ENCODE measurements around the gene NAB1. TPM values are rescaled to one million over a fixed set of nuclear protein-coding genes. Genes with fewer than 3 reads are reported as not detected.

NAB1 gene
- polyA plus RNA-seq, 1 donor from 2014 or later, result 49.8 TPM

GRCh38 chr2:190693533-190694232 is 44.8 kb downstream of the NAB1 start:
- Histone ChIP-seq H3K9me2 (ENCODE audit: insufficient read depth, low read length) (no peaks in the 10 kb centered on the region), H2AFZ (ENCODE audit: low read depth, low read length) (no peak overlapping the region), H3K9ac (ENCODE audit: low read length) (no peak overlapping the region), H3K27ac (ENCODE audit: low read length) (no peak overlapping the region), H3K79me2 (replicated peaks; ENCODE audit: insufficient read depth, low read length) (no peaks in the 10 kb centered on the region), H3K36me3 (ENCODE audit: insufficient read depth, low read length) (no peaks in the 10 kb centered on the region), H3K4me3 (ENCODE audit: low read length) (no peak overlapping the region), H3F3A (ENCODE audit: insufficient read depth, low read length, poor library complexity, severe bottlenecking) (no peaks in the 10 kb centered on the region), H4K20me1 (ENCODE audit: insufficient read depth) (no peaks in the 10 kb centered on the region), H3K27me3 (ENCODE audit: insufficient read depth, low read depth, low read length) (no peaks in the 10 kb centered on the region), H3K9me3 (ENCODE audit: low read length) (no peaks in the 10 kb centered on the region), H3K4me2 (ENCODE audit: low read length) (no peak overlapping the region)
- TF ChIP-seq EZH2 (IDR thresholded peaks at IDR 0.05; ENCODE audit: borderline replicate concordance, insufficient read depth, low read length, poor library complexity, severe bottlenecking) (no peak), SMC3 (conservative IDR thresholded peaks at IDR 0.05; ENCODE audit: poor library complexity) (no peak), MXI1 (conservative IDR thresholded peaks at IDR 0.05; ENCODE audit: poor library complexity, severe bottlenecking) (no peak)
- TF ChIP-seq, protein P1, sequence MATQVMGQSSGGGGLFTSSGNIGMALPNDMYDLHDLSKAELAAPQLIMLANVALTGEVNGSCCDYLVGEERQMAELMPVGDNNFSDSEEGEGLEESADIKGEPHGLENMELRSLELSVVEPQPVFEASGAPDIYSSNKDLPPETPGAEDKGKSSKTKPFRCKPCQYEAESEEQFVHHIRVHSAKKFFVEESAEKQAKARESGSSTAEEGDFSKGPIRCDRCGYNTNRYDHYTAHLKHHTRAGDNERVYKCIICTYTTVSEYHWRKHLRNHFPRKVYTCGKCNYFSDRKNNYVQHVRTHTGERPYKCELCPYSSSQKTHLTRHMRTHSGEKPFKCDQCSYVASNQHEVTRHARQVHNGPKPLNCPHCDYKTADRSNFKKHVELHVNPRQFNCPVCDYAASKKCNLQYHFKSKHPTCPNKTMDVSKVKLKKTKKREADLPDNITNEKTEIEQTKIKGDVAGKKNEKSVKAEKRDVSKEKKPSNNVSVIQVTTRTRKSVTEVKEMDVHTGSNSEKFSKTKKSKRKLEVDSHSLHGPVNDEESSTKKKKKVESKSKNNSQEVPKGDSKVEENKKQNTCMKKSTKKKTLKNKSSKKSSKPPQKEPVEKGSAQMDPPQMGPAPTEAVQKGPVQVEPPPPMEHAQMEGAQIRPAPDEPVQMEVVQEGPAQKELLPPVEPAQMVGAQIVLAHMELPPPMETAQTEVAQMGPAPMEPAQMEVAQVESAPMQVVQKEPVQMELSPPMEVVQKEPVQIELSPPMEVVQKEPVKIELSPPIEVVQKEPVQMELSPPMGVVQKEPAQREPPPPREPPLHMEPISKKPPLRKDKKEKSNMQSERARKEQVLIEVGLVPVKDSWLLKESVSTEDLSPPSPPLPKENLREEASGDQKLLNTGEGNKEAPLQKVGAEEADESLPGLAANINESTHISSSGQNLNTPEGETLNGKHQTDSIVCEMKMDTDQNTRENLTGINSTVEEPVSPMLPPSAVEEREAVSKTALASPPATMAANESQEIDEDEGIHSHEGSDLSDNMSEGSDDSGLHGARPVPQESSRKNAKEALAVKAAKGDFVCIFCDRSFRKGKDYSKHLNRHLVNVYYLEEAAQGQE (IDR thresholded peaks at IDR 0.05; ENCODE audit: borderline replicate concordance), result no peak

GRCh38 chr2:190694479-190694878 is 45.6 kb downstream of the NAB1 start:
- H3K79me2 ChIP-seq (replicated peaks; ENCODE audit: insufficient read depth, low read length), result no peaks in the 10 kb centered on the region
- no peak overlapping the region for H3K4me2 ChIP-seq (ENCODE audit: low read length)
- H3K36me3 ChIP-seq (ENCODE audit: insufficient read depth, low read length), result no peaks in the 10 kb centered on the region
- no peaks in the 10 kb centered on the region for H3F3A ChIP-seq (ENCODE audit: insufficient read depth, low read length, poor library complexity, severe bottlenecking)
- H3K9me2 ChIP-seq (ENCODE audit: insufficient read depth, low read length), result no peaks in the 10 kb centered on the region
- H2AFZ ChIP-seq (ENCODE audit: low read depth, low read length), result no peak overlapping the region
- H3K9me3 ChIP-seq (ENCODE audit: low read length), result no peaks in the 10 kb centered on the region
- H3K27me3 ChIP-seq (ENCODE audit: insufficient read depth, low read depth, low read length), result no peaks in the 10 kb centered on the region
- H3K4me3 ChIP-seq (ENCODE audit: low read length), result no peak overlapping the region
- no peak for TF ChIP-seq MXI1 (conservative IDR thresholded peaks at IDR 0.05; ENCODE audit: poor library complexity, severe bottlenecking)
- TF ChIP-seq, protein P2, sequence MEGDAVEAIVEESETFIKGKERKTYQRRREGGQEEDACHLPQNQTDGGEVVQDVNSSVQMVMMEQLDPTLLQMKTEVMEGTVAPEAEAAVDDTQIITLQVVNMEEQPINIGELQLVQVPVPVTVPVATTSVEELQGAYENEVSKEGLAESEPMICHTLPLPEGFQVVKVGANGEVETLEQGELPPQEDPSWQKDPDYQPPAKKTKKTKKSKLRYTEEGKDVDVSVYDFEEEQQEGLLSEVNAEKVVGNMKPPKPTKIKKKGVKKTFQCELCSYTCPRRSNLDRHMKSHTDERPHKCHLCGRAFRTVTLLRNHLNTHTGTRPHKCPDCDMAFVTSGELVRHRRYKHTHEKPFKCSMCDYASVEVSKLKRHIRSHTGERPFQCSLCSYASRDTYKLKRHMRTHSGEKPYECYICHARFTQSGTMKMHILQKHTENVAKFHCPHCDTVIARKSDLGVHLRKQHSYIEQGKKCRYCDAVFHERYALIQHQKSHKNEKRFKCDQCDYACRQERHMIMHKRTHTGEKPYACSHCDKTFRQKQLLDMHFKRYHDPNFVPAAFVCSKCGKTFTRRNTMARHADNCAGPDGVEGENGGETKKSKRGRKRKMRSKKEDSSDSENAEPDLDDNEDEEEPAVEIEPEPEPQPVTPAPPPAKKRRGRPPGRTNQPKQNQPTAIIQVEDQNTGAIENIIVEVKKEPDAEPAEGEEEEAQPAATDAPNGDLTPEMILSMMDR (IDR thresholded peaks at IDR 0.05; ENCODE audit: poor library complexity, severe bottlenecking), result no peak
- TF ChIP-seq, protein P1 (IDR thresholded peaks at IDR 0.05; ENCODE audit: borderline replicate concordance), result no peak
- no peak for TF ChIP-seq EZH2 (IDR thresholded peaks at IDR 0.05; ENCODE audit: borderline replicate concordance, insufficient read depth, low read length, poor library complexity, severe bottlenecking)
- TF ChIP-seq TAF1 (IDR thresholded peaks at IDR 0.05; ENCODE audit: low read depth), result no peak
- no peak for TF ChIP-seq POLR2AphosphoS5 (IDR thresholded peaks at IDR 0.05)
- TF ChIP-seq EP300 (conservative IDR thresholded peaks at IDR 0.05; ENCODE audit: poor library complexity, severe bottlenecking), result no peak
- TF ChIP-seq RAD21 (conservative IDR thresholded peaks at IDR 0.05), result no peak
- no peak for TF ChIP-seq SMC3 (conservative IDR thresholded peaks at IDR 0.05; ENCODE audit: poor library complexity)
- no peak overlapping the region for H3K27ac ChIP-seq (ENCODE audit: low read length)
- H4K20me1 ChIP-seq (ENCODE audit: insufficient read depth), result no peaks in the 10 kb centered on the region
- H3K9ac ChIP-seq (ENCODE audit: low read length), result no peak overlapping the region
